ENCODE data around the gene BTBD2. TPM values are rescaled to one million over a fixed set of nuclear protein-coding genes. Genes with fewer than 3 reads are reported as not detected.

BTBD2 gene
- total RNA-seq, 1 donor from 2014 or later = 57.3 TPM

DNA sequence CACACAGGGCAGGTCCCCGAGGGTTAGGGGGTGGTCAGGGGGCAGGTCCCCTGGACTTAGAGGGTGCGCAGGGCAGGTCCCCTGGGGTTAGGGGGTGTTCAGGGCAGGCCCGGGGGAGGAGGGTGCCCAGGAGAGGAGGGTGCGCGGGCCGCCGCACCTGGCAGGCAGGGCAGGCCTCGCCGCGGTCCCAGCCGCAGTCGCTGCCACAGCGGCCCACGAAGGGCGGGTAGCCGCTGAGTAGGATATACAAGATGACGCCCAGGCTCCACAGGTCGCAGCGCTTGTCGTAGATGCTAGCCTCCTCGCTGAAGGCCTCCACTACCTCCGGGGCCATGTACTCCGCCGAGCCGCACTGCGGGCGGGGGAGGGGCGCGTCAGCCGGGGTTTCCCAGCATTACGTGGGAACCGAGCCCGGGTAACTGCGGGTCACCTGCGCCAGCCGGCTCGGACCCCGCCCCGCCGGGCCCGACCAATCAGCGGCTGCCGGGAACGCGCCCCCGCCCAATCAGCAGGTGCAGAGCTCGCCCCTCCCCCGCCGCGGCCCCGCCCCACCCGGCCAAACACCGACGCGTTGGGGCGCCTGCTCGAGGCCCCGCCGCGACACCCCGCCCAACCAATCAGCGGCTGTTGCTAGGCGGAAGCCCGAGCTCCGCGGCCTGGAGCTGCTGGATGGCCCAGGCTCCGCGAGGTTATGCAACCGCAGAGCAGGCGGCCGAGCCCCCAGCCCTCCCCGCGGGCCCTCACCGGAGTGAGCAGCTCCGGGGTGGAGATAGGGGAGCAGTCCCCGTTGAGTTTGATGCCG is 26.4 kb upstream of the BTBD2 start:
- TF ChIP-seq, protein P1, sequence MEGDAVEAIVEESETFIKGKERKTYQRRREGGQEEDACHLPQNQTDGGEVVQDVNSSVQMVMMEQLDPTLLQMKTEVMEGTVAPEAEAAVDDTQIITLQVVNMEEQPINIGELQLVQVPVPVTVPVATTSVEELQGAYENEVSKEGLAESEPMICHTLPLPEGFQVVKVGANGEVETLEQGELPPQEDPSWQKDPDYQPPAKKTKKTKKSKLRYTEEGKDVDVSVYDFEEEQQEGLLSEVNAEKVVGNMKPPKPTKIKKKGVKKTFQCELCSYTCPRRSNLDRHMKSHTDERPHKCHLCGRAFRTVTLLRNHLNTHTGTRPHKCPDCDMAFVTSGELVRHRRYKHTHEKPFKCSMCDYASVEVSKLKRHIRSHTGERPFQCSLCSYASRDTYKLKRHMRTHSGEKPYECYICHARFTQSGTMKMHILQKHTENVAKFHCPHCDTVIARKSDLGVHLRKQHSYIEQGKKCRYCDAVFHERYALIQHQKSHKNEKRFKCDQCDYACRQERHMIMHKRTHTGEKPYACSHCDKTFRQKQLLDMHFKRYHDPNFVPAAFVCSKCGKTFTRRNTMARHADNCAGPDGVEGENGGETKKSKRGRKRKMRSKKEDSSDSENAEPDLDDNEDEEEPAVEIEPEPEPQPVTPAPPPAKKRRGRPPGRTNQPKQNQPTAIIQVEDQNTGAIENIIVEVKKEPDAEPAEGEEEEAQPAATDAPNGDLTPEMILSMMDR (IDR thresholded peaks at IDR 0.05) = no peak
- H3K4me3 Mint-ChIP-seq = peak overlapping the region; percentile 61
- peaks cover 70% of the 10 kb centered on the region for H3K4me1 Mint-ChIP-seq
- DNase-seq = peak; percentile 96
- intact Hi-C loops (cut with micrococcal nuclease) = loop anchor here (1.0 to 5.0 kb wide), 6 partner anchors 8 to 125 kb away; partner anchors contain the start of genes IZUMO4 and MOB3A
- H3K27ac Mint-ChIP-seq = peak overlapping the region; percentile 81
- POLR2A ChIA-PET = interaction anchor here (0.6 to 59.1 kb wide), 29 partner anchors 10 to 1001 kb away, joined by 3 to 2723 read pairs (median 4); partner anchors contain the start of genes IZUMO4, MKNK2, MOB3A and TCF3
- H3K27me3 Mint-ChIP-seq = no peaks in the 10 kb centered on the region
- H3K9me3 Mint-ChIP-seq = no peaks in the 10 kb centered on the region
- peaks cover 69% of the 10 kb centered on the region for H3K36me3 Mint-ChIP-seq (ENCODE audit: low read depth)
- CTCF ChIA-PET = interaction anchor here (0.7 to 1.9 kb wide), 8 partner anchors 10 to 113 kb away, joined by 3 to 9 read pairs (median 4); partner anchors contain the start of gene MOB3A
- ATAC-seq (ENCODE audit: low read depth) = peak; percentile 69

DNA sequence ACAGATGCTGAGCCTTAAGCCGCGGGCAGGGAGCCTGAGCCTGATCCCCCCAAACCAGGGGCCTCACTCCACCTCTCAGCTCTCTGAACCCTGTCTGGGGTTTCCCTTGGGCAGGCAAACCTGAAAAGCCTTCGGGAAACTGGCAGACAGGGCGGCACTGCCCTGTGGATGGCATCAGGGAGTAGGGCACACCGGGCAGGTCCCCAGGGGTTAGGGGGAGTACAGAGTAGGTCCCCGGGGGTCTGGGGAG is 25.8 kb upstream of the BTBD2 start:
- Mint-ChIP-seq H3K36me3 (ENCODE audit: low read depth) (peaks cover 64% of the 10 kb centered on the region), H3K9me3 (no peaks in the 10 kb centered on the region), H3K4me1 (peaks cover 66% of the 10 kb centered on the region), H3K4me3 (peak overlapping the region; percentile 61), H3K27ac (peak overlapping the region; percentile 81), H3K27me3 (no peaks in the 10 kb centered on the region)
- TF ChIP-seq, protein P1 (IDR thresholded peaks at IDR 0.05) = no peak
- DNase-seq = no peak
- ChIA-PET CTCF (interaction anchor here (0.7 to 1.9 kb wide), 5 partner anchors 22 to 113 kb away, joined by 3 to 8 read pairs (median 4); partner anchors contain the start of gene MOB3A), POLR2A (interaction anchor here (1.0 to 59.1 kb wide), 14 partner anchors 9 to 1002 kb away, joined by 3 to 2723 read pairs (median 6); partner anchors contain the start of genes IZUMO4, MKNK2, MOB3A and TCF3)
- intact Hi-C loops (cut with micrococcal nuclease) = loop anchor here (1.0 to 5.0 kb wide), 3 partner anchors 49 to 126 kb away; no protein-coding TSS in a partner anchor
- ATAC-seq (ENCODE audit: low read depth) = no peak

DNA sequence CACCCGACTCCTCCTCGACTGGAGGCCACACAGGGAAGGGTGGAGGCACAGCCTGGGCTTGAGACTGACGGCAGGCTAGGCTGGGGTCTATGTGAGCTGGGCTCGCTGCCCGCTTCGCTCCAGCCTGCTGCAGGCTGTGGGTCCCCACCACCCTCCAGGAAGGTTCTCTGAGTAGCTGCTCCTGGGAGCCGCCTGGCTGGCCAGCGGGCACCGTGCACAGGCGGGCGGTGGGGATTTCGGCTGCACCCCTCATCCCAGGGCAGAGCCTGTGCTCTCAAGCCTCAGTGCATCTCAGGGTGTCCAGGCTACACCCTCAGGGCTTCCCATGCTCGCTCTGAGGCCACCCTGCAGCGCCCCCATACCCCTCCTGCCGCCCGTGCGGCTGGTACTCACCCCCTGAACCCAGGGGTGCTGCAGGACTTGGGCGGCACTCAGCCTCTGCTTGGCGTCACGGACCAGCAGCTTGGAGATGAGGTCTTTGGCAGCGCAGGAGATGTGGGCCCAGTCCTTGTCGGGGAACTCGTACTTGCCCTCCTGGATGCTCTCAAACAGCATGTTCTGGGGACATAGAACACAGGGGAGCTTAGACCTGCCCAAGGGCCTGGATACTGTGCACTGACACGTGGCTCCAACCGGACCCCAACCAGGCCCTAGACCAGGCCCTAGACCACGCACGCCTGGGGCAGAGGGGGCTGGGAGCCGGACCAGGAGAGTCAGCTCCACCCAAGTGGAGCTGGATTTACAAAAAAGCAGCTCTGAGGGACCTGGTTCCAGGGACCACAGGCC is 25.3 kb upstream of the BTBD2 start:
- Mint-ChIP-seq H3K27me3 (no peaks in the 10 kb centered on the region), H3K27ac (peak overlapping the region; percentile 81), H3K36me3 (ENCODE audit: low read depth) (peaks cover 58% of the 10 kb centered on the region), H3K4me1 (peaks cover 61% of the 10 kb centered on the region), H3K9me3 (no peaks in the 10 kb centered on the region), H3K4me3 (no peak overlapping the region)
- DNase-seq (no peak), ATAC-seq (ENCODE audit: low read depth) (no peak)
- CTCF ChIA-PET = interaction anchor here (1.0 to 1.9 kb wide), 5 partner anchors 21 to 112 kb away, joined by 3 to 8 read pairs (median 4); partner anchors contain the start of gene MOB3A
- TF ChIP-seq, protein P1 (IDR thresholded peaks at IDR 0.05) = no peak
- POLR2A ChIA-PET = interaction anchor here (1.0 to 59.1 kb wide), 13 partner anchors 9 to 1002 kb away, joined by 3 to 2723 read pairs (median 6); partner anchors contain the start of genes IZUMO4, MKNK2 and MOB3A
- intact Hi-C loops (cut with micrococcal nuclease) = loop anchor here (1.0 to 5.0 kb wide), 3 partner anchors 49 to 126 kb away; no protein-coding TSS in a partner anchor

DNA sequence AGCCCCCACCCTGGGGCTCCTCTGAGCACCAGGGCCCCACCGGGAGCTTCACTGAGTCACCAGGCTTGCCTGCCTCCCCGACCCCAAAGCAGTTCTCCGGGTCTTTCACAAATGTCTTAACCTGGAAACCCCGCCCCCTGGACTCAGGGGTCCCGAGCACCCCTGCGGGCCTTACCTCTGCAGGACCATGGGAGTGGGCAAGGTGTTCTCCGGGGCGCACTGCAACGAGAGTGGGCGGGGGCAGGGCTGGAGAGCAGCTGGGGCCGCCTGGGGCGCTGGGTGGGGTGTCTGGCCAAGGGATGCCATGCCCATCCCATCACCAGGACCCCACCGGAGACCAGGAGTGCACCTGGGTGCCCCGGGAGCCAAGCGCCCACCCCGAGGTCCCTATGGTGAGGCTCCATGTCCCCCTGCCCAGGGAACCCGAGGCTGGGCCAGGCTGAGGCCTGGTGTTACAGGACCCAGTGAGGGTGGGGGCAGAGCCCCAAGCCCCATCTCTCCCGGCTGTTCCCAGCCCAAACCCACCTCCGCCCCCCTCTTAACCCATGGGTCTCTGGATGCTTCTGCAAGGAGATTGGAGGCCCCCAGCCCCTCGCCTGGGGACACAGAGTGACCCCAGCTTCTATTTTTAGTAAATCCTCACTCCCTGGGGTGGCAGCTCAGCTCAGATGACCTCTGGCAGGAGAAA is 24.6 kb upstream of the BTBD2 start:
- TF ChIP-seq, protein P1 (IDR thresholded peaks at IDR 0.05) = no peak
- Mint-ChIP-seq H3K9me3 (peaks cover 3% of the 10 kb centered on the region), H3K4me1 (peaks cover 58% of the 10 kb centered on the region), H3K27me3 (no peaks in the 10 kb centered on the region), H3K4me3 (no peak overlapping the region), H3K36me3 (ENCODE audit: low read depth) (peaks cover 56% of the 10 kb centered on the region), H3K27ac (no peak overlapping the region)
- intact Hi-C loops (cut with micrococcal nuclease) = loop anchor here (5.0 kb wide), 1 partner anchor 127 kb away; no protein-coding TSS in a partner anchor
- ATAC-seq (ENCODE audit: low read depth) (no peak), DNase-seq (peak; percentile 31)
- CTCF ChIA-PET = interaction anchor here (1.0 to 1.4 kb wide), 2 partner anchors 110 to 111 kb away, joined by 3 to 4 read pairs; no protein-coding TSS in a partner anchor
- POLR2A ChIA-PET = interaction anchor here (0.6 to 59.1 kb wide), 12 partner anchors 10 to 787 kb away, joined by 3 to 2723 read pairs (median 5); partner anchors contain the start of genes IZUMO4, MKNK2 and MOB3A

Measured in activated B cell treated with CpG ODN at 0.5 μM for 24 hours (primary cell).